ENCODE data around the gene EIF3K. TPM values are rescaled to one million over a fixed set of nuclear protein-coding genes. Genes with fewer than 3 reads are reported as not detected.
"Not testable (repeated sequence)": the region's sequence is repeated elsewhere in the genome, so short reads cannot be mapped to it uniquely, and the experiment has no call there.

The EIF3K gene
- total RNA-seq, 1 donor from 2014 or later: 598 TPM

DNA sequence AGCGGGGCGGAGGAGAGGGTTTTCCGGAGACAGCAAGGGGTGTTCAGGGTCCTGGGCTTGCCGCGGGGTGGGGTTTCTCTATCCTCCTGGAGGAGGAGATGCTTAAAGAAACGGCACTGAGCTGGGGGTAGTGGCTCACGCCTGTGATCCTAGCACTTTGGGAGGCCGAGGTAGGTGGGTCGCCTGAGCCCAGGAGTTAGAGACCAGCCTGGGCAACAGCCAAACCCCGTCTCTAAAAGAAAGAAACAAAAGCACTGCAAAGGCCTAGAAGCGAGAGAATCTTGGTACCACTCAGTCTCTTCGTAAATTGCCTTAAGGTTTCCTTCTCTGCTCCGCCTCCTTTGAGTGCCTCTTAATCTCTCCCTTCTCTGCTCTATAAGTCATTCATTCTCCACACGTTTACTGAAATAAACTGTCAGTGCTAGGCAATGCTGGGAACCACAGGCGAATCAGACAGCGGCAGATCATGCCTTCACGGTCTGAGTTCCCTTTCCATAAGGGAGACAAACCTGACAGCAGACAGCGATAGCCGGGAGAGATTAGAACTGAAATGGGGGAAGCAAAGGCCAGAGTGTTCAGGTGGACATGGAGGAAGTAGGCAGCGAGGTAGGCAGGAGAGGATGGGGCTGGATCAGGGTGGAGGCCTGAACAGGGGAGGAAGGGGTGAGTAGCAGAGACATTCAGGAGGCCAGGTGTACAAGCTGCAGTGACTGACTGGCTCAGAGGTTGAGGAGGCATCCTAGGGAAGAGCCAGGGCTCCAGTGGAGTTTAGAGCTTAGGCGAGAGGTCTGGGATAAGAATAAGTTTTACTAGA is 580 bp downstream of the EIF3K start:
- Histone ChIP-seq H3K27me3 (ENCODE audit: low read depth) (no peaks in the 10 kb centered on the region), H3K27ac (replicated peaks) (peak overlapping the region; percentile 92), H3K36me3 (peaks cover 44% of the 10 kb centered on the region), H3K4me1 (peaks cover 32% of the 10 kb centered on the region), H3K4me3 (peak overlapping the region; percentile 86), H3K9me3 (replicated peaks) (no peaks in the 10 kb centered on the region)
- DNase-seq: no peak
- intact Hi-C loops (cut with micrococcal nuclease): no loop called here
- TF ChIP-seq, protein P1, sequence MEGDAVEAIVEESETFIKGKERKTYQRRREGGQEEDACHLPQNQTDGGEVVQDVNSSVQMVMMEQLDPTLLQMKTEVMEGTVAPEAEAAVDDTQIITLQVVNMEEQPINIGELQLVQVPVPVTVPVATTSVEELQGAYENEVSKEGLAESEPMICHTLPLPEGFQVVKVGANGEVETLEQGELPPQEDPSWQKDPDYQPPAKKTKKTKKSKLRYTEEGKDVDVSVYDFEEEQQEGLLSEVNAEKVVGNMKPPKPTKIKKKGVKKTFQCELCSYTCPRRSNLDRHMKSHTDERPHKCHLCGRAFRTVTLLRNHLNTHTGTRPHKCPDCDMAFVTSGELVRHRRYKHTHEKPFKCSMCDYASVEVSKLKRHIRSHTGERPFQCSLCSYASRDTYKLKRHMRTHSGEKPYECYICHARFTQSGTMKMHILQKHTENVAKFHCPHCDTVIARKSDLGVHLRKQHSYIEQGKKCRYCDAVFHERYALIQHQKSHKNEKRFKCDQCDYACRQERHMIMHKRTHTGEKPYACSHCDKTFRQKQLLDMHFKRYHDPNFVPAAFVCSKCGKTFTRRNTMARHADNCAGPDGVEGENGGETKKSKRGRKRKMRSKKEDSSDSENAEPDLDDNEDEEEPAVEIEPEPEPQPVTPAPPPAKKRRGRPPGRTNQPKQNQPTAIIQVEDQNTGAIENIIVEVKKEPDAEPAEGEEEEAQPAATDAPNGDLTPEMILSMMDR (IDR thresholded peaks at IDR 0.05; ENCODE audit: borderline replicate concordance): no peak

DNA sequence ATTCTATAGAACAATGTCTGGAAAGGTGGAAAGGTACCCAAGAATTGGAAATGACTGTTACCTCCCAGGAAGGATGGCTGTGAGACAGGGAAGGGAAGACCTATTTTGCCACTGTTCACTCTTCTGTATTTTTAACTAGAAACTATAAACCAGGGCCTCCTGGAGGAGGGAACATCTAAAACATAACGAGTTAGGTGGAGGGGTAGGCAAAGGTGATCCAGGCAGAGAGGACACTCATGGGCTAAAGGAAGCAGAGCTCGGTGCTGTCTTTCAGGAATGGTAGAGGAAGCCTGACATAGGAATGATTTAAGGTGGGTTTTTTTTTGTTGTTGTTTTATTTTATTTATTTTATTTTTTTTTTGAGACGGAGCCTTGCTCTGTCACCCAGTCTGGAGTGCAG is 5.8 kb downstream of the EIF3K start:
- H3K4me3 ChIP-seq: no peak overlapping the region
- TF ChIP-seq, protein P1 (IDR thresholded peaks at IDR 0.05; ENCODE audit: borderline replicate concordance): no peak
- no peak for DNase-seq
- no peaks in the 10 kb centered on the region for H3K9me3 ChIP-seq (replicated peaks)
- no peaks in the 10 kb centered on the region for H3K27me3 ChIP-seq (ENCODE audit: low read depth)
- H3K4me1 ChIP-seq: peaks cover 12% of the 10 kb centered on the region
- H3K36me3 ChIP-seq: peaks cover 97% of the 10 kb centered on the region
- intact Hi-C loops (cut with micrococcal nuclease): no loop called here
- H3K27ac ChIP-seq (replicated peaks): no peak overlapping the region

DNA sequence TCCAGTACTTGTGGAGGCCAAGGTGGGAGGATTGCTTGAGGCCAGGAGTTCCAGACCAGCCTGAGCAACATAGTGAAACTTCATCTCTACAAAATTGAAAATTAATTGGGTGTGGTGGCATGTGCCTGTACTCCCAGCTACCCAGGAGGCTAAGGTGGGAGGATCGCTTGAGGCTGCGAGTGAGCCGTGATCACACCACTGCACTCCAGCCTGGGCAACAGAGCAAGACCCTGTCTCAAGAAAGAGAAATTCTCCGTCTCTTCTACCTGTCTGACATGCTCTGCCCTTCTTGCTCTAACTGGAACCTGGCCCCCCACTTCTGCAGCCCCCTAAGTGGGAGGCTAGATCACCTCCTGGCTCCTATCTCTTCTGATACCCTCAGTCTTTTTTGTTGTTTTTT is 7.4 kb downstream of the EIF3K start:
- no peaks in the 10 kb centered on the region for H3K27me3 ChIP-seq (ENCODE audit: low read depth)
- peaks cover 98% of the 10 kb centered on the region for H3K36me3 ChIP-seq
- DNase-seq: no peak
- intact Hi-C loops (cut with micrococcal nuclease): no loop called here
- no peak overlapping the region for H3K27ac ChIP-seq (replicated peaks)
- no peaks in the 10 kb centered on the region for H3K9me3 ChIP-seq (replicated peaks)
- TF ChIP-seq, protein P1 (IDR thresholded peaks at IDR 0.05; ENCODE audit: borderline replicate concordance): no peak
- no peaks in the 10 kb centered on the region for H3K4me1 ChIP-seq
- no peak overlapping the region for H3K4me3 ChIP-seq

DNA sequence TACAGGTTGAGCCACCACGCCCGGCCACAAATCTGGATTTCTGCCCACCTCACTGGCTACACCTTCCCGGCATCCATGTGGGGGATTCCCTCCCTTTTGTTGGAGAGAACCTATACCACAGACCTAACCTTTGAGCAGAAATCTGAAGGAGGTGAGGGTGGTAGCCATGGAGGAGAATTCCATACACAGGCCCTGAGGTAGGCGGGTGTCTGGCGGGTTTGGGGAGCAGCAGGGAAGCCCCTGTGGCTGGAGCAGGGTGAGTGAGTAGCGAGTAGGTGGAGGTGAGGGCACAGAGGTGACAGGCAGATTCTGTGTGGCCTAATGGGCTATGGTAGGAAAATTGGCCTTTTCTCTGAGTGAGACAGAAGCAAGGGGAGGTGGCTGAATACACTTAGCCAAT is 10.6 kb downstream of the EIF3K start:
- DNase-seq: no peak
- TF ChIP-seq, protein P1 (IDR thresholded peaks at IDR 0.05; ENCODE audit: borderline replicate concordance): no peak
- Histone ChIP-seq H3K9me3 (replicated peaks) (no peaks in the 10 kb centered on the region), H3K36me3 (peaks cover 92% of the 10 kb centered on the region), H3K27me3 (ENCODE audit: low read depth) (no peaks in the 10 kb centered on the region), H3K4me1 (peaks cover 3% of the 10 kb centered on the region), H3K4me3 (no peak overlapping the region), H3K27ac (replicated peaks) (no peak overlapping the region)
- intact Hi-C loops (cut with micrococcal nuclease): no loop called here

DNA sequence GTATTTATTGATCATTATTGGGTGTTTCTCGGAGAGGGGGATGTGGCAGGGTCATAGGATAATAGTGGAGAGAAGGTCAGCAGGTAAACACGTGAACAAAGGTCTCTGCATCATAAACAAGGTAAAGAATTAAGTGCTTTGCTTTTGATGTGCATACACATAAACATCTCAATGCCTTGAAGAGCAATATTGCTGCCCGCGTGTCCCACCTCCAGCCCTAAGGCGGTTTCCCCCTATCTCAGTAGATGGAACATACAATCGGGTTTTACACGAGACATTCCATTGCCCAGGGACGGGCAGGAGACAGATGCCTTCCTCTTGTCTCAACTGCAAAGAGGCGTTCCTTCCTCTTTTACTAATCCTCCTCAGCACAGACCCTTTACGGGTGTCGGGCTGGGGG is 12.3 kb downstream of the EIF3K start:
- Histone ChIP-seq H3K27ac (replicated peaks) (peak overlapping the region; percentile 32), H3K4me1 (peaks cover 21% of the 10 kb centered on the region), H3K36me3 (peaks cover 90% of the 10 kb centered on the region)
- H3K4me3 ChIP-seq; H3K9me3 ChIP-seq (replicated peaks); H3K27me3 ChIP-seq (ENCODE audit: low read depth); DNase-seq: not testable (repeated sequence)
- intact Hi-C loops (cut with micrococcal nuclease): loop anchor here (10.0 kb wide), 1 partner anchor 226 kb away; the partner anchor contains the start of gene FAM98C

DNA sequence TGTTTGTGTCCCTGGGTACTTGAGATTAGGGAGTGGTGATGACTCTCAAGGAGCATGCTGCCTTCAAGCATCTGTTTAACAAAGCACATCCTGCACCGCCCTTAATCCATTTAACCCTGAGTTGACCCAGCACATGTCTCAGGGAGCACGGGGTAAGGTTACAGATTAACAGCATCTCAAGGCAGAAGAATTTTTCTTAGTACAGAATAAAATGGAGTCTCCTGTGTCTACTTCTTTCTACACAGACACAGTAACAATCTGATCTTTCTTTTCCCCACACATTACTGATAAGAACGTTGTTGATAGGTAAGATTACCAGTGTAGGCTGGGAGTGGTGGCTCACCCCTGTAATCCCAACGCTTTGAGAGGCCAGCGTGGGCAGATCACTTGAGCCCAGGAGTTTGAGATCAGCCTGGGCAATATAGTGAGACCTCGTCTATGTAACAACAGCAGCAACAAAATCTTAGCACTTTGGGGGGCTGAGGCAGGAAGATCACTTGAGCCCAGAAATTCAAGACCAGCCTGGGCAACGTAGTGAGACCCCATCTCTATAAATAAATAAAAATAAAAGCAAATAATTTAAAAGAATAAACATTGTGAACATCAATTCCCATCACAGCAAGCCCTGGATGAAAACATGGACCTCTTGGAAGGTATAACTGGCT is 13.0 kb downstream of the EIF3K start:
- not testable (repeated sequence) for H3K9me3 ChIP-seq (replicated peaks); H3K4me3 ChIP-seq; DNase-seq; H3K27me3 ChIP-seq (ENCODE audit: low read depth)
- H3K4me1 ChIP-seq: peaks cover 27% of the 10 kb centered on the region
- peaks cover 90% of the 10 kb centered on the region for H3K36me3 ChIP-seq
- H3K27ac ChIP-seq (replicated peaks): peak overlapping the region; percentile 32
- intact Hi-C loops (cut with micrococcal nuclease): loop anchor here (10.0 kb wide), 1 partner anchor 227 kb away; the partner anchor contains the start of gene FAM98C
